ENCODE measurements around the gene NPIPA1. TPM values are rescaled to one million over a fixed set of nuclear protein-coding genes. Genes with fewer than 3 reads are reported as not detected.
"Not testable (repeated sequence)": the region's sequence is repeated elsewhere in the genome, so short reads cannot be mapped to it uniquely, and the experiment has no call there.

The NPIPA1 gene
- total RNA-seq, 1 experiment from 2014 or later: 215 TPM

- CTCF ChIA-PET; H3K36me3 Mint-ChIP-seq (ENCODE audit: insufficient read depth, unreplicated experiment); H3K27me3 Mint-ChIP-seq (ENCODE audit: insufficient read depth, unreplicated experiment); H3K4me1 Mint-ChIP-seq (ENCODE audit: insufficient read depth, unreplicated experiment); BruUV-seq (replicated peaks); DNase-seq (ENCODE audit: unreplicated experiment); H3K4me3 Mint-ChIP-seq (ENCODE audit: unreplicated experiment); POLR2A ChIA-PET; H3K27ac Mint-ChIP-seq (ENCODE audit: low read depth, unreplicated experiment); intact Hi-C loops (cut with micrococcal nuclease); H3K9me3 Mint-ChIP-seq (ENCODE audit: unreplicated experiment): not testable (repeated sequence)
Observed at GRCh38 chr16:14924982-14925381, 12.3 kb upstream of the NPIPA1 start.

GRCh38 chr16:14928064-14928714 is 9.1 kb upstream of the NPIPA1 start:
- intact Hi-C loops (cut with micrococcal nuclease); POLR2A ChIA-PET; H3K27ac Mint-ChIP-seq (ENCODE audit: low read depth, unreplicated experiment); CTCF ChIA-PET; H3K9me3 Mint-ChIP-seq (ENCODE audit: unreplicated experiment); H3K27me3 Mint-ChIP-seq (ENCODE audit: insufficient read depth, unreplicated experiment); H3K36me3 Mint-ChIP-seq (ENCODE audit: insufficient read depth, unreplicated experiment); H3K4me1 Mint-ChIP-seq (ENCODE audit: insufficient read depth, unreplicated experiment); H3K4me3 Mint-ChIP-seq (ENCODE audit: unreplicated experiment); BruUV-seq (replicated peaks): not testable (repeated sequence)
- DNase-seq (ENCODE audit: unreplicated experiment): peak; percentile 0

- CTCF ChIA-PET; H3K4me1 Mint-ChIP-seq (ENCODE audit: insufficient read depth, unreplicated experiment); H3K36me3 Mint-ChIP-seq (ENCODE audit: insufficient read depth, unreplicated experiment); H3K4me3 Mint-ChIP-seq (ENCODE audit: unreplicated experiment); intact Hi-C loops (cut with micrococcal nuclease); H3K27me3 Mint-ChIP-seq (ENCODE audit: insufficient read depth, unreplicated experiment); H3K27ac Mint-ChIP-seq (ENCODE audit: low read depth, unreplicated experiment); BruUV-seq (replicated peaks); H3K9me3 Mint-ChIP-seq (ENCODE audit: unreplicated experiment); DNase-seq (ENCODE audit: unreplicated experiment); POLR2A ChIA-PET: not testable (repeated sequence)
Observed at GRCh38 chr16:14929176-14929575, 8.1 kb upstream of the NPIPA1 start.

- H3K27me3 Mint-ChIP-seq (ENCODE audit: insufficient read depth, unreplicated experiment); POLR2A ChIA-PET; H3K4me3 Mint-ChIP-seq (ENCODE audit: unreplicated experiment); CTCF ChIA-PET; H3K4me1 Mint-ChIP-seq (ENCODE audit: insufficient read depth, unreplicated experiment); intact Hi-C loops (cut with micrococcal nuclease); BruUV-seq (replicated peaks); H3K36me3 Mint-ChIP-seq (ENCODE audit: insufficient read depth, unreplicated experiment); H3K9me3 Mint-ChIP-seq (ENCODE audit: unreplicated experiment); DNase-seq (ENCODE audit: unreplicated experiment); H3K27ac Mint-ChIP-seq (ENCODE audit: low read depth, unreplicated experiment): not testable (repeated sequence)
Observed at GRCh38 chr16:14930246-14930645, 7.0 kb upstream of the NPIPA1 start.

GRCh38 chr16:14930971-14931370 is 6.3 kb upstream of the NPIPA1 start:
- intact Hi-C loops (cut with micrococcal nuclease); H3K36me3 Mint-ChIP-seq (ENCODE audit: insufficient read depth, unreplicated experiment); H3K27me3 Mint-ChIP-seq (ENCODE audit: insufficient read depth, unreplicated experiment); H3K9me3 Mint-ChIP-seq (ENCODE audit: unreplicated experiment); H3K4me1 Mint-ChIP-seq (ENCODE audit: insufficient read depth, unreplicated experiment); DNase-seq (ENCODE audit: unreplicated experiment); H3K27ac Mint-ChIP-seq (ENCODE audit: low read depth, unreplicated experiment); POLR2A ChIA-PET; H3K4me3 Mint-ChIP-seq (ENCODE audit: unreplicated experiment); CTCF ChIA-PET; BruUV-seq (replicated peaks): not testable (repeated sequence)

- H3K4me3 Mint-ChIP-seq (ENCODE audit: unreplicated experiment); POLR2A ChIA-PET; H3K27me3 Mint-ChIP-seq (ENCODE audit: insufficient read depth, unreplicated experiment); CTCF ChIA-PET; H3K36me3 Mint-ChIP-seq (ENCODE audit: insufficient read depth, unreplicated experiment); H3K27ac Mint-ChIP-seq (ENCODE audit: low read depth, unreplicated experiment); BruUV-seq (replicated peaks); intact Hi-C loops (cut with micrococcal nuclease); H3K9me3 Mint-ChIP-seq (ENCODE audit: unreplicated experiment); DNase-seq (ENCODE audit: unreplicated experiment); H3K4me1 Mint-ChIP-seq (ENCODE audit: insufficient read depth, unreplicated experiment): not testable (repeated sequence)
Observed at GRCh38 chr16:14932581-14933375, 4.5 kb upstream of the NPIPA1 start.

- H3K4me1 Mint-ChIP-seq (ENCODE audit: insufficient read depth, unreplicated experiment); H3K36me3 Mint-ChIP-seq (ENCODE audit: insufficient read depth, unreplicated experiment); BruUV-seq (replicated peaks); POLR2A ChIA-PET; H3K4me3 Mint-ChIP-seq (ENCODE audit: unreplicated experiment); H3K27me3 Mint-ChIP-seq (ENCODE audit: insufficient read depth, unreplicated experiment); intact Hi-C loops (cut with micrococcal nuclease); H3K27ac Mint-ChIP-seq (ENCODE audit: low read depth, unreplicated experiment); H3K9me3 Mint-ChIP-seq (ENCODE audit: unreplicated experiment); CTCF ChIA-PET; DNase-seq (ENCODE audit: unreplicated experiment): not testable (repeated sequence)
Observed at GRCh38 chr16:14937994-14938393, 751 bp downstream of the NPIPA1 start.

GRCh38 chr16:14942686-14943085 is 5.4 kb downstream of the NPIPA1 start:
- H3K9me3 Mint-ChIP-seq (ENCODE audit: unreplicated experiment); CTCF ChIA-PET; BruUV-seq (replicated peaks); H3K36me3 Mint-ChIP-seq (ENCODE audit: insufficient read depth, unreplicated experiment); POLR2A ChIA-PET; H3K27ac Mint-ChIP-seq (ENCODE audit: low read depth, unreplicated experiment); H3K4me1 Mint-ChIP-seq (ENCODE audit: insufficient read depth, unreplicated experiment); intact Hi-C loops (cut with micrococcal nuclease); H3K4me3 Mint-ChIP-seq (ENCODE audit: unreplicated experiment); DNase-seq (ENCODE audit: unreplicated experiment); H3K27me3 Mint-ChIP-seq (ENCODE audit: insufficient read depth, unreplicated experiment): not testable (repeated sequence)

Data from MCF 10A (cell line).